ENCODE data around the gene PDE8A.
"Not testable (repeated sequence)": the region's sequence is repeated elsewhere in the genome, so short reads cannot be mapped to it uniquely, and the experiment has no call there.

The PDE8A gene

DNA sequence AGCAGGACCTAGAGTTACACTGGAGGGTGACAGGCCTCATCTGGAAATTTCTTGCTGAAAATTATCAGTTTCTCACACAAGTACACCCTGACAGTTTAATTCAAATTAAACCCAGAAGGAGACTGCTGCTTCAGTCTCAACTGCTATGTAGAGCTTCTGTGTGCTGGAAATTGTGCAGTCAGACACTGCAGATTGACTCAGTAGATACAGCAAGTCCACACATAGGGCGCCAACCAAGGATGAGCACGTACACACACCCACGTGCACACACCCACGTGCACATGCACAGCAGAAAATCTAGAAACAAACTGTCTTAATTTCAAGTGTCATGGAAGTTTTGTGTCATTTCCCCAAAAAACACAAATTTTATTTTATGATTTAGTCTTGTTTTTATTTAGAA is 192.9 kb downstream of the PDE8A start:
- Histone ChIP-seq H3K4me3 (ENCODE audit: low read depth in 1 of 2, low read length in 2 of 2) (no peak overlapping the region), H3K27me3 (ENCODE audit: control insufficient read depth in 1 of 2, insufficient read depth in 2 of 2, low read length in 2 of 2) (no peaks in the 10 kb centered on the region), H3K36me3 (ENCODE audit: insufficient read depth, low read length) (no peaks in the 10 kb centered on the region), H3K27ac (ENCODE audit: low read depth, low read length) (no peak overlapping the region), H3K9me3 (ENCODE audit: low read length) (no peaks in the 10 kb centered on the region), H3K9ac (ENCODE audit: low read length) (no peak overlapping the region), H3K4me1 (ENCODE audit: insufficient read depth, low read length) (no peaks in the 10 kb centered on the region)

DNA sequence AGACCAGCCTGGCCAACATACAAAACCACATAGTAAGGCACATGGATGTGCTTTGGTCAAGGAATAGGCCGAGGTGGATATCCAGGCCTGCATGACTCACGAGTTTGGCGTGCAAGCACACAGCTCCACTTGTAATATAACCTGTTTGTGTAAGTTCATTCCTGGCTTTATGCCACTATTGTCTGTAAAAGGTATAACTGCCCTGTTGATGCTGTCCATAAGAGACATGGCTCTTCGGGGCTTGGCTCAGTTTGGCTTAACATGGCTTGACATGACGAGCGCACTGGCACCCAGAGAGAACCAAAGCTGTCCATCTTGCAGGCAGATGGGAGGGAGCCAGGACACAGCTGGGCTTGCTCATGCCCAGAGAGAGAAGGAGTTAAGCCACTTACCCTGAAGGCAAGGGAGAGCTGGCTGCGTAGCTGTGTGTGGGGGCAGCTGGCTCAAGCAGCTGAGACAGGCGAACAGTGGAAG is 195.4 kb downstream of the PDE8A start:
- H3K4me1 ChIP-seq (ENCODE audit: insufficient read depth, low read length); H3K9me3 ChIP-seq (ENCODE audit: low read length); H3K27me3 ChIP-seq (ENCODE audit: control insufficient read depth in 1 of 2, insufficient read depth in 2 of 2, low read length in 2 of 2); H3K9ac ChIP-seq (ENCODE audit: low read length); H3K36me3 ChIP-seq (ENCODE audit: insufficient read depth, low read length); H3K4me3 ChIP-seq (ENCODE audit: low read depth in 1 of 2, low read length in 2 of 2); H3K27ac ChIP-seq (ENCODE audit: low read depth, low read length): not testable (repeated sequence)

DNA sequence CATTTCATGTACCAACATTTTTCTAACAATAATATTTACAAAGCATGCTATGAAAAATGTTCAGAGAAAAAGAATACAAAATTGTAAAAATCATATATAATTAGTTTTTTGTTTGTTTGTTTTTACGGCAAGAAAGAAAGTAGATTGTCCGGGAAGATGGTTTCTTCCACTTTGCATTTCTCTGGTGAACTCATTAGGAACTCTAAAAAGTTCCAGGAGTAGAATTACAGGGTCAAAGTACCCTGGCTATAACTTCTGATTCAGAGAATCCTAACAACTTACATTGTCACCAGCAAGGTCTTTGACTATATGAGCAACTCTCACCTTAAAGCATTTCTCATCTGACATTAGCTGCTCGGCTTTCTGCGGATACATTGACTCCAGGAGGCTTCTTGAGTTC is 196.7 kb downstream of the PDE8A start:
- no peak overlapping the region for H3K9ac ChIP-seq (ENCODE audit: low read length)
- no peaks in the 10 kb centered on the region for H3K9me3 ChIP-seq (ENCODE audit: low read length)
- H3K36me3 ChIP-seq (ENCODE audit: insufficient read depth, low read length), result no peaks in the 10 kb centered on the region
- no peaks in the 10 kb centered on the region for H3K27me3 ChIP-seq (ENCODE audit: control insufficient read depth in 1 of 2, insufficient read depth in 2 of 2, low read length in 2 of 2)
- no peaks in the 10 kb centered on the region for H3K4me1 ChIP-seq (ENCODE audit: insufficient read depth, low read length)
- H3K27ac ChIP-seq (ENCODE audit: low read depth, low read length), result no peak overlapping the region
- no peak overlapping the region for H3K4me3 ChIP-seq (ENCODE audit: low read depth in 1 of 2, low read length in 2 of 2)

DNA sequence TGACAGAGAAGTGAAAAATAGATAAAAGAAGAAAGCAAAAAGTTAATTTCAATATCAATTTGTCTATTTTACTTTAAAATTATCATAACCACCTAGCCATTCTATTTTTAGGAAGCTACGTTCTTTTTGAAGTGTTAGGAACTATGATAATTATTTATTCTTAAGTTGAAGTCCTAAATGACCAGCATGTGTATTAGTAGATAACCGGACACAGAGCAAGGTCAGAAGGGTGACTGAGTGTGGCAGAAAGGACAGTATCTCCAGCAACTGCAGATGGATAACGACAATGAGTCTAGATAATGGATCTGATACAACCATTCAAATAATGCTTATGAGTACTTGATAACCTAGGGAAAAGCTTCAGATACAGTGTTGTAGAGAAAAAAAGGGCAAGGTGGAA is 198.0 kb downstream of the PDE8A start:
- Histone ChIP-seq H3K36me3 (ENCODE audit: insufficient read depth, low read length) (no peaks in the 10 kb centered on the region), H3K27me3 (ENCODE audit: control insufficient read depth in 1 of 2, insufficient read depth in 2 of 2, low read length in 2 of 2) (no peaks in the 10 kb centered on the region), H3K4me1 (ENCODE audit: insufficient read depth, low read length) (no peaks in the 10 kb centered on the region), H3K4me3 (ENCODE audit: low read depth in 1 of 2, low read length in 2 of 2) (no peak overlapping the region), H3K9me3 (ENCODE audit: low read length) (no peaks in the 10 kb centered on the region), H3K9ac (ENCODE audit: low read length) (no peak overlapping the region), H3K27ac (ENCODE audit: low read depth, low read length) (no peak overlapping the region)

DNA sequence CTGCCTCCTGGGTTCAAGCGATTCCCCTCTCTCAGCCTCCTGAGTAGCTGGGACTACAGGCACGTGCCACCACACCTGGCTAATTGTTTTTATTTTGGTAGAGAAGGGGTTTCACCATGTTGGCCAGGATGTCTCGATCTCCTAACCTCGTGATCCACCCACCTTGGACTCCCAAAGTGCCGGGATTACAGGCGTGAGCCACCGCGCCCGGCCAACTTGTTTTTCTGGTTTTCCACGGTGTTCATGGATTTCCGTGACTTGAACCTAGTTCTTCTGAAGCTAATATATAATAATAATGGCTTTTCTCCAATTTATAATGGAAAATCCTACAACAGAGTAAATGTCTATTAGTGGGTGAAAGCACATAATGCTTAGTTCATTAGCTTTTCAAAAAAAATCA is 203.7 kb downstream of the PDE8A start:
- H3K36me3 ChIP-seq (ENCODE audit: insufficient read depth, low read length); H3K9ac ChIP-seq (ENCODE audit: low read length); H3K27me3 ChIP-seq (ENCODE audit: control insufficient read depth in 1 of 2, insufficient read depth in 2 of 2, low read length in 2 of 2); H3K27ac ChIP-seq (ENCODE audit: low read depth, low read length); H3K4me1 ChIP-seq (ENCODE audit: insufficient read depth, low read length); H3K9me3 ChIP-seq (ENCODE audit: low read length); H3K4me3 ChIP-seq (ENCODE audit: low read depth in 1 of 2, low read length in 2 of 2): not testable (repeated sequence)

DNA sequence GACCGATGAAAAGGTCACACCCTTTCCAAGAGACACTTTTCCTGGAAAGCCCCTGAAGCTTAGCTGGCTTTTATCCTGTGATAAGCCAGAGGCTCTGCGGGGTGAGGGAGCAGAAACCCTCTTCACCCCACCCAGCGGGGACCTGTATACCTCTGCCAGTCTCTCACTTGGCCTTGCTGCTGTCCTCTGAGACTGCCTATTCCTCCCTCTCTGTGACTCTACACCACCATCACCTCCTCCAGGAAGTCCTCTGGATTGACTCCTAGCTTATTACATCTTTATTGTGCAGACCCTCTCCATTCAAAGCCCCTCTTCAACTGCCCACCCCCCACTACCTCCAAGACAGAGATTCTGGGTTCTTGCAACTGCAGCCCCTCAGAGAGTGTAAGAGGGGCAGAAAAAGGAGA is 206.5 kb downstream of the PDE8A start:
- not testable (repeated sequence) for H3K9ac ChIP-seq (ENCODE audit: low read length)

More for the DNA sequence above, 206.5 kb downstream of the PDE8A start:
- H3K36me3 ChIP-seq (ENCODE audit: insufficient read depth, low read length); H3K4me3 ChIP-seq (ENCODE audit: low read depth in 1 of 2, low read length in 2 of 2); H3K27ac ChIP-seq (ENCODE audit: low read depth, low read length); H3K4me1 ChIP-seq (ENCODE audit: insufficient read depth, low read length); H3K27me3 ChIP-seq (ENCODE audit: control insufficient read depth in 1 of 2, insufficient read depth in 2 of 2, low read length in 2 of 2); H3K9me3 ChIP-seq (ENCODE audit: low read length): not testable (repeated sequence)
